Measurements from ENCODE around the gene RNF220.
A peak's percentile ranks its signal among the peaks of the same experiment; 100 is the strongest.

Gene RNF220

DNA sequence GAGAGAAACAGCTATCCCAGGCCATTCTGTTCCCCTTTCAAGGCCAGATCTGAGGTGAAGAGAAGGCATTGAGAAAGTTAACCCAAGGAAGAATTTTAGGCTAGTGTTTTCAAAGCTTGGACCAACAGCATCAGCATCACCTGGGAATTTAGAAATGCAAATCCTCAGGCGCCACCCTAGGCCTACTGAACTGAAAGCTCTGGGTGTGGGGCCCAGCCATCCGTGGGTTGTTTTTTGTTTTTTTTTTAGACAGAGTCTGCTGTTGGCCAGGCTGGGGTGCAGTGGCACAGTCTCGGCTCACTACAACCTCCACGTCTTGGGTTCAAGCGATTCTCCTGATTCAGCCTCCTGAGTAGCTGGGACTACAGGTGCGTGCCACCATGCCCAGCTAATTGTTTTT lies 98.6 kb downstream of the RNF220 start:
- TF ChIP-seq, protein P1, sequence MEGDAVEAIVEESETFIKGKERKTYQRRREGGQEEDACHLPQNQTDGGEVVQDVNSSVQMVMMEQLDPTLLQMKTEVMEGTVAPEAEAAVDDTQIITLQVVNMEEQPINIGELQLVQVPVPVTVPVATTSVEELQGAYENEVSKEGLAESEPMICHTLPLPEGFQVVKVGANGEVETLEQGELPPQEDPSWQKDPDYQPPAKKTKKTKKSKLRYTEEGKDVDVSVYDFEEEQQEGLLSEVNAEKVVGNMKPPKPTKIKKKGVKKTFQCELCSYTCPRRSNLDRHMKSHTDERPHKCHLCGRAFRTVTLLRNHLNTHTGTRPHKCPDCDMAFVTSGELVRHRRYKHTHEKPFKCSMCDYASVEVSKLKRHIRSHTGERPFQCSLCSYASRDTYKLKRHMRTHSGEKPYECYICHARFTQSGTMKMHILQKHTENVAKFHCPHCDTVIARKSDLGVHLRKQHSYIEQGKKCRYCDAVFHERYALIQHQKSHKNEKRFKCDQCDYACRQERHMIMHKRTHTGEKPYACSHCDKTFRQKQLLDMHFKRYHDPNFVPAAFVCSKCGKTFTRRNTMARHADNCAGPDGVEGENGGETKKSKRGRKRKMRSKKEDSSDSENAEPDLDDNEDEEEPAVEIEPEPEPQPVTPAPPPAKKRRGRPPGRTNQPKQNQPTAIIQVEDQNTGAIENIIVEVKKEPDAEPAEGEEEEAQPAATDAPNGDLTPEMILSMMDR (IDR thresholded peaks at IDR 0.05; ENCODE audit: control insufficient read depth, extremely low read depth, insufficient read depth), result no peak
- no peak overlapping the region for H3K4me3 ChIP-seq (ENCODE audit: low read depth, low read length)
- DNase-seq (ENCODE audit: low read depth), result no peak

DNA sequence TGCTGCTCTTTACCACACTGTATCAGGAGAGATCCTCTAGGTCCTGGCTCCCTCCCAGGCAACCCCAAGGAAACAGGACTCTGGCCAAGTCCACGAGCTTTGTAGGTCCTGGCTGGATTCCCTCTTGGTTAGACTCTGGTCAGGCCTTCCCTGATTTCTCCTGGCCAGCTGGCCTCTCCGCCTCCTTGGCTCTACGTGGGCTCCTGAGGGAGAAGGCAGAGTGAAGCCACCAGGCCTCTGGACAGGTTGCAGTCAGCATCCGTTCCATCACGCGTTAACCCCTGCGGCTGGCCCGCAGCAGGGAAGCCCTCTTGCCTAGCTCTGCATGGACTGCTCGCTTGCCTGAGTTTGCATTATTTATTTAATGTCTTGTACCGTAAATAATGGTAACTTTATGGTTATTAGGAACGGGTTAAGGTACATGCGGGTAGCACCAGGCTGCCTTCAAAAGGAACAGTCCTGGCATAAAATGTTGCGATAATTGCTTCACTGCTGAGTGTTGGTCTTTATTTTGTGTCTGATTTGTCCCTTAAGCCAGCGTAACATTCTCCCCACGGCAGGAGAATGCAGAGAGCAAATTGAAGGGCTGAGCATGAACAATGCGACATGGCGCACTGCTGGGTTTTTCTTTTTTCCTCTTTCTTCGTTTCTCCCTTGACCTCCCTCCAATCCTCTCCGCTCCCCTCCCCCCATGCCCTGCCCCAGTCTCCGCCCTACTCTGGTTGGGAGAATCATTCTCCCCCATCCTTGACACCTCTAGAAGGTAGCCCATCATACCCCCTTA lies 100.3 kb downstream of the RNF220 start:
- peak; percentile 19 for DNase-seq (ENCODE audit: low read depth)
- H3K4me3 ChIP-seq (ENCODE audit: low read depth, low read length), result no peak overlapping the region
- TF ChIP-seq, protein P1 (IDR thresholded peaks at IDR 0.05; ENCODE audit: control insufficient read depth, extremely low read depth, insufficient read depth), result no peak

DNA sequence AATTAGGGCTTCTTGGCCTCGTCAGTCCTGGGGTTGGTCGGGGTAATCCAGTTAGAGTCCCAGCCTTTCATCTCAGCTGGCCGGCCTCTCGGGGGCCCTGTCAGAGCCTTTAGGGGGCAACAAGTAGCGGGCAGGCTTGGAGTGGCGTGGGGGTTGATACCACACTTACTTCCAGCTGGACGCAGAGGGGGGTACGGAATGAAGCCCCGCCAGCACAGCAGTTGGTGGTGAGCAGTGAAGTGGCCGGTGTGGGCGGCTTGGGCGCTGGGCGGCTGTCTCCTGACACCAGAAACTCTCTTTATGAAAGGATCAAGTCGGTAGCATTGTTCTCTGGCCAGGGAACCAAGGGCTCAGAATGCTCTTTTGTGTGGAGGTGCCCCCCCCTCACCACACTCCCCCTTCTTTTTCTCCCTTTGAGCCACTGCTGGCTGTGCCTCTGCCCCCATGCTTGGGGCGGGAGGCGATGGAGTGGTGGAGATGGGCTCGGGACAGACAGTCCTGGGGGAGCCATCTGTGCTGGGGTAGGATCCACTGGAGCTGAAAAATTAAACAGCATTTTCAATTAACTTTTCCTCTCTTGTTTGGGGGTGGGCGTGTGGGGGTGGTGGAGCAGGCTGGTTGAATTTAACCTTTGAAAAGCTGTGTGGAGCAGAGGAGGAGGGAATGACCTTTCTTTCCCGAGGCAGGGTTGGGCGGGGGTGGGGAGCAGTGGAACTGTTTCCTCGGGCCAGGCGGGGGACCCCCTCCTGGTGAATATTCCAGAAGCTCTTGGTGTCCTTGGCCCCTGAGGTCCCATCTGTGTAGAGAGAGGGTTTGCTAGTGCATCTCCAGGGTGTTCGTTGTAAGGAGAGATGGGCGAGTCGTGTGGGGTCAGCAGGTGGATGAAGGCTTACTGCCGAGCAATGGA lies 102.7 kb downstream of the RNF220 start:
- TF ChIP-seq, protein P1 (IDR thresholded peaks at IDR 0.05; ENCODE audit: control insufficient read depth, extremely low read depth, insufficient read depth), result no peak
- DNase-seq (ENCODE audit: low read depth), result no peak
- H3K4me3 ChIP-seq (ENCODE audit: low read depth, low read length), result no peak overlapping the region

DNA sequence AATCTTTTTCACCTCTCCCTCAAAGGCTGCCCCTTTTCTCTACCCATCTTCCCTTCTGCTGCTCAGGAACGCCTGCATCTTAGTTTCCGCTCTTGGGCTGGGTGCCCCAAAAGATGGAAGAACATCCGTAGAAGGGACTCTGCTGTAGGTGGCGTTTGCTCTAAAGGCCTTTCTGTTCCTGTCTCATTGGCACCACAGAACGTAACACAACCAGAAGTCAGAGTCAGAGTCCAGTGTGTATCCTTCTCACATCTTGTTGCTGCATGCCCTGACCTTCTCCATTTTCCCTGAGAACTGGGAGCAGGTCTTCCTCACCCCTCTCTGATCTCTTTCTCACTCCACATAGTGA lies 103.3 kb downstream of the RNF220 start:
- DNase-seq (ENCODE audit: low read depth), result no peak
- no peak overlapping the region for H3K4me3 ChIP-seq (ENCODE audit: low read depth, low read length)
- TF ChIP-seq, protein P1 (IDR thresholded peaks at IDR 0.05; ENCODE audit: control insufficient read depth, extremely low read depth, insufficient read depth), result no peak

DNA sequence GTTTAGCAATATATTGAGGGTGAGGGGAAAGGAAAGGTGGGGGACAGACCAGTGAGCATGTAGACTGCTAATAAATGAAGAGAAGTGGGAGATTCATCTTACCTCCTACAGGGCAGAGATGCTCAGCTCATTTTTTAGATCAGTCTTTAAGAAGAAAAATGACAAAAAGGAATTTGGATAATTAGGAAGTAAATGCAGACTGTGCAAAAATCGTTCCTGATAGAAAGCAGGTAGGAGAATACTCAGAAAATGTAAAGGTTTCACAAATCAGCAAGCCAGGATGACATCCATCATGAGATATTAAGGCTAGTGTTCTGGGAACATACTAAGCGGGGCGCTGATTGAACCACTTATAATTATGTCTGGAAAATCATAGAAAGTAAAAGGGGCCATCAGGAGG lies 106.3 kb downstream of the RNF220 start:
- no peak for DNase-seq (ENCODE audit: low read depth)
- no peak overlapping the region for H3K4me3 ChIP-seq (ENCODE audit: low read depth, low read length)
- TF ChIP-seq, protein P1 (IDR thresholded peaks at IDR 0.05; ENCODE audit: control insufficient read depth, extremely low read depth, insufficient read depth), result no peak

DNA sequence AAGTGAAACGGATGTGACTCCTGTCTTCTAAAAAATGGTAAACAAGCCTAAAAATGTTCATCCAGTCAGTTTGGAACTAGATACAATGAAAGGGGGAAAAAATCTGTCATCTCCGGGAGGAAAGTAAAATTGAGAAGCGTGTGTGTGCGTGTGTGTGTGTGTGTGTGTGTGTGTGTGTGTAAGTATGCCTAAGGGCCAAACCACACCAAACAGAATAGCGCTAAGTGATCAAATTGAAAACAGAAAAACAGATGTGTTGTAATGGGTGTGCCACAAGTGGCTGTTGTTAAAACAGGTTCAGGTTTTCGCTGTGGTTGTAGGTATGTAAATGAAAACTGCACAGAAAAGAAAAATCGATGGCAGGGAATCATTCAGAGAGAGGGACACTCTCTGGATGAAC lies 106.7 kb downstream of the RNF220 start:
- DNase-seq (ENCODE audit: low read depth), result no peak
- TF ChIP-seq, protein P1 (IDR thresholded peaks at IDR 0.05; ENCODE audit: control insufficient read depth, extremely low read depth, insufficient read depth), result no peak
- no peak overlapping the region for H3K4me3 ChIP-seq (ENCODE audit: low read depth, low read length)
